HCT116 (cell line): ENCODE results near the gene SPON2.

Experiments used
- ATF3 ChIP-seq: IDR thresholded peaks from 2 replicates; pipeline ENCODE4 v1.6.1; 2012
- CBX3 ChIP-seq: IDR thresholded peaks from 2 replicates; pipeline ENCODE4 v1.6.1; 2012; ENCODE audit warnings: low read depth
- CTCF ChIP-seq, 3 experiments: fragments of 200-600 bp in 1 of 3; sonication (generic) in 1 of 3; IDR thresholded peaks in 2 of 3; conservative IDR thresholded peaks in 1 of 3; 2 replicates each; pipeline ENCODE4 v1.5.1; 2012 to 2017; ENCODE audit warnings: low read depth in 2 of 3, low read length in 2 of 3, antibody characterized with exemption in 1 of 3, borderline replicate concordance in 1 of 3, control low read depth in 1 of 3, mild to moderate bottlenecking in 1 of 3, mixed read lengths in 1 of 3, mixed run types in 1 of 3, moderate library complexity in 1 of 3; ENCODE audit not compliant: insufficient read depth in 1 of 3
- EZH2 ChIP-seq: fragments of 200-600 bp; sonication (generic); IDR thresholded peaks from 2 replicates; pipeline ENCODE4 v1.6.1; 2017; ENCODE audit warnings: antibody characterized with exemption, mixed run types
- EZH2phosphoT487 ChIP-seq: fragments of 200-600 bp; IDR thresholded peaks from 2 replicates; pipeline ENCODE4 v1.6.1; 2018; ENCODE audit warnings: antibody characterized with exemption, borderline replicate concordance
- FOSL1 ChIP-seq: IDR thresholded peaks from 2 replicates; pipeline ENCODE4 v1.6.1; 2012; ENCODE audit warnings: low read depth
- MAX ChIP-seq: IDR thresholded peaks from 2 replicates; pipeline ENCODE4 v1.6.1; 2012
- RAD21 ChIP-seq: IDR thresholded peaks from 2 replicates; pipeline ENCODE4 v1.6.1; 2012; ENCODE audit warnings: low read depth, mild to moderate bottlenecking
- SRF ChIP-seq: IDR thresholded peaks from 2 replicates; pipeline ENCODE4 v1.6.1; 2012; ENCODE audit warnings: low read depth
- TCF7L2 ChIP-seq: IDR thresholded peaks from 2 replicates; pipeline ENCODE4 v1.7.0; 2011; ENCODE audit warnings: borderline replicate concordance, inconsistent platforms; ENCODE audit not compliant: insufficient read depth, insufficient read length; ENCODE audit errors: extremely low read depth
- ZBTB33 ChIP-seq: IDR thresholded peaks from 2 replicates; pipeline ENCODE4 v1.6.1; 2011; ENCODE audit warnings: mild to moderate bottlenecking, low read length, moderate library complexity; ENCODE audit not compliant: insufficient replicate concordance; ENCODE audit errors: extremely low read depth
- ZFX ChIP-seq: fragments of 450-650 bp; IDR thresholded peaks from 2 replicates; pipeline ENCODE4 v1.6.1; 2017
- ZNF274 ChIP-seq: fragments of 200-500 bp; sonication (Bioruptor generic); IDR thresholded peaks from 2 replicates; pipeline ENCODE4 v1.6.1; 2014; ENCODE audit warnings: mild to moderate bottlenecking, low read depth, low read length, inconsistent platforms

GRCh38 chr4:1196421-1197183, 24.2 kb upstream of the SPON2 start:
- no peak for TF ChIP-seq SRF
- no peak for TF ChIP-seq CTCF (IDR thresholded peaks at IDR 0.05 in 2 of 3, conservative IDR thresholded peaks at IDR 0.05 in 1 of 3; ENCODE audit: borderline replicate concordance in 1 of 3, insufficient read depth in 1 of 3, low read depth in 2 of 3, low read length in 2 of 3)
- no peak for TF ChIP-seq CBX3
- TF ChIP-seq EZH2, result no peak
- TF ChIP-seq ZFX, result no peak
- no peak for TF ChIP-seq ZNF274
- no peak for TF ChIP-seq FOSL1
- no peak for TF ChIP-seq EZH2phosphoT487
- no peak for TF ChIP-seq ZBTB33
- TF ChIP-seq TCF7L2, result no peak
- TF ChIP-seq RAD21, result no peak
- no peak for TF ChIP-seq MAX
- TF ChIP-seq ATF3, result no peak
